LNCaP clone FGC (cell line): ENCODE measurements around the gene PEPD.

Experiments used
- DNase-seq: peaks from one replicate; pipeline ENCODE4 v3.0.0-alpha.2; 2011; ENCODE audit warnings: low read depth
- H3K4me3 ChIP-seq: 2 replicates; pipeline ENCODE4 v1.5.1; 2011; ENCODE audit warnings: mild to moderate bottlenecking, low read depth, low read length, control low read depth
- TF ChIP-seq, protein P1 (sequence below): IDR thresholded peaks from 2 replicates; pipeline ENCODE4 v1.5.1; 2012; ENCODE audit warnings: mild to moderate bottlenecking; ENCODE audit not compliant: control insufficient read depth, insufficient read depth; ENCODE audit errors: extremely low read depth

The PEPD gene

DNA sequence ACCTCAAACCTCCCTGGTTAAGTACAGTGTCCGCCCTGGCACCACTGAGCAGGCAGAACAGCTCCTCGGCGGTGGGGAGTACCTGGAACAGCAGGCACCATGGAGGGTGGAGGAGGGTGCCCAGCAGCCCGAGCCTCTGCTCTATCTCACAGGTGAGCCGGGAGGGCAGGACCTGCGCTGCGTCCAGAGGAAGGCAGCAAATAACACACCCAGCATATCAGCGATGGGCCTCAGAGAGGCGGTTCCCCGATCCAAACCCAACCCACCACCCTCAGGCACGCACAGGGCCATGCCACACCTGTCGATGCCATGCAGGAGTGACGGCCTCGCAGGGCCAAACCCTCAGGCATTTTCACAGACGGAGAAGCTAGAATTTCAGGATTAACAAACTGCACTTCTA lies 11.8 kb downstream of the PEPD start:
- H3K4me3 ChIP-seq = no peak overlapping the region
- TF ChIP-seq, protein P1, sequence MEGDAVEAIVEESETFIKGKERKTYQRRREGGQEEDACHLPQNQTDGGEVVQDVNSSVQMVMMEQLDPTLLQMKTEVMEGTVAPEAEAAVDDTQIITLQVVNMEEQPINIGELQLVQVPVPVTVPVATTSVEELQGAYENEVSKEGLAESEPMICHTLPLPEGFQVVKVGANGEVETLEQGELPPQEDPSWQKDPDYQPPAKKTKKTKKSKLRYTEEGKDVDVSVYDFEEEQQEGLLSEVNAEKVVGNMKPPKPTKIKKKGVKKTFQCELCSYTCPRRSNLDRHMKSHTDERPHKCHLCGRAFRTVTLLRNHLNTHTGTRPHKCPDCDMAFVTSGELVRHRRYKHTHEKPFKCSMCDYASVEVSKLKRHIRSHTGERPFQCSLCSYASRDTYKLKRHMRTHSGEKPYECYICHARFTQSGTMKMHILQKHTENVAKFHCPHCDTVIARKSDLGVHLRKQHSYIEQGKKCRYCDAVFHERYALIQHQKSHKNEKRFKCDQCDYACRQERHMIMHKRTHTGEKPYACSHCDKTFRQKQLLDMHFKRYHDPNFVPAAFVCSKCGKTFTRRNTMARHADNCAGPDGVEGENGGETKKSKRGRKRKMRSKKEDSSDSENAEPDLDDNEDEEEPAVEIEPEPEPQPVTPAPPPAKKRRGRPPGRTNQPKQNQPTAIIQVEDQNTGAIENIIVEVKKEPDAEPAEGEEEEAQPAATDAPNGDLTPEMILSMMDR = no peak
- no peak for DNase-seq

DNA sequence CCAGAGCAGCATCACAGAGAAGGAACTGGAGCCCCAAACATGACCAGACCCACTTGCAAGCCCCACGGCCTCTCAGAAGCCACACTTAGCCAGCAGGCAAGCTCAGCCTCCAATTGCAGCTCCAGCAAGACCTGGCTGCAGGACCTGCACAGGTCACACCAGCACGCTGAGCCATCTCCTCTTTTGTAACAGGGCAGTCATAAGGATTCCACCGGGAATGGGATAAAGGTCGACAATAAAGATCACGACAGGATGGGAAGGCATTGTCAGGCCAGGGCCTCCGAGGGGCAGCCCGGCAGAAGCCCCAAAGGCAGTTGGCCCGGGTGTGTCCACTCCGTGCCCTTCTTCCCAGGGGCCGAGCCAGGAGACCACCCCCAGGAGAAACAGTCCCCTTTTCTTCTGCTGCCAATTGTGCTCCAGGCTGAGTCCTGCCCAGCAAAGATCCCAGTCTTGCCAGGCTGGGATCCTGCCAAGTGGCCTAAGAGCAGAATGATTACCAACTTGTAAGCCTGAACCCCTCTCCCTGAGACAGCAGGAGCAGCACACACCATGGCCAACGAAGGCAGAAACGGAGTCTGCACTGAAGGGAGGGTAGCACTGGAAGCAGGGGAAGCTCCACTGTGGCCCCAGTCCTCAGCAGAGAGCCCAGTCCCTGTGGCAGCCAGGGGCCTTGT lies 12.5 kb downstream of the PEPD start:
- DNase-seq = no peak
- no peak overlapping the region for H3K4me3 ChIP-seq
- TF ChIP-seq, protein P1 = no peak

DNA sequence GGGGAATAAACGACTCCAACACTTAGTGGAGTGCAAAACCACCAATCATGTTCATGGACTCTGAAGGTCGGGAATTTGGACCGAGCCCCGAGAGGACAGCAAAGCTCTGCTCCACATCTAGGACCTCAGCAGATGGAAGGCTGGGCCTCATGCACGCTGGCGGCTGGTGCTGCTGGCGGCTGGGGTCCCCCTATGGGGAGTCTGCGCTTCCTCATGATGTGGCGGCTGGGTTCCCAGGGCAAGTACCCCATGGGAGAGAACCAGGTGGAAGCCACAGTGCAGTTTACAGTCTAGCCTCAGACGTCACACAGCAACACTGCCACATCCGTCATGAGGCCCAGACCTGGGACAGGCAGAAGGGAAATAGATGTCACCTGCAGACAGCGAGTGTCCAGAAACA lies 13.2 kb downstream of the PEPD start:
- TF ChIP-seq, protein P1 = no peak
- no peak overlapping the region for H3K4me3 ChIP-seq
- no peak for DNase-seq

DNA sequence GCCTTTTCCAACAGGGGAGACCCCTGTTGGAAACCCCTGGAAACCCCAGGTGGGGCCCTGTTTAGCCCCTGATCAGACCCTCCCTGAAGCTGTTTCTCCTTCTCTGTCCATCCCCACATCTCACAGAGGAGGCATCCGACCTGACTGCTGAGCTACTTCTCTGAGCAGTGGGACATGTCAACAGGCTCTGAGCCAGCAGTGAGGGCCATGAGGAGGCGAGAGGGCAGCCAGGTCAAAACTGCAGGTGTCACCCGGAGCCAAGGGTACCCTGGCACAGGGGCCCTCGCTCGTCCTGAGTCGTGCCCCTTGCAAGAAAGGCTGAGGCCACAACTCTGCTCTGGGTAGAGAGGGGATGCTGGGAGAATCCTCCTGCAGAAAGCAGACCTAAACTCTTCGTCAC lies 13.6 kb downstream of the PEPD start:
- no peak overlapping the region for H3K4me3 ChIP-seq
- TF ChIP-seq, protein P1 = no peak
- no peak for DNase-seq

DNA sequence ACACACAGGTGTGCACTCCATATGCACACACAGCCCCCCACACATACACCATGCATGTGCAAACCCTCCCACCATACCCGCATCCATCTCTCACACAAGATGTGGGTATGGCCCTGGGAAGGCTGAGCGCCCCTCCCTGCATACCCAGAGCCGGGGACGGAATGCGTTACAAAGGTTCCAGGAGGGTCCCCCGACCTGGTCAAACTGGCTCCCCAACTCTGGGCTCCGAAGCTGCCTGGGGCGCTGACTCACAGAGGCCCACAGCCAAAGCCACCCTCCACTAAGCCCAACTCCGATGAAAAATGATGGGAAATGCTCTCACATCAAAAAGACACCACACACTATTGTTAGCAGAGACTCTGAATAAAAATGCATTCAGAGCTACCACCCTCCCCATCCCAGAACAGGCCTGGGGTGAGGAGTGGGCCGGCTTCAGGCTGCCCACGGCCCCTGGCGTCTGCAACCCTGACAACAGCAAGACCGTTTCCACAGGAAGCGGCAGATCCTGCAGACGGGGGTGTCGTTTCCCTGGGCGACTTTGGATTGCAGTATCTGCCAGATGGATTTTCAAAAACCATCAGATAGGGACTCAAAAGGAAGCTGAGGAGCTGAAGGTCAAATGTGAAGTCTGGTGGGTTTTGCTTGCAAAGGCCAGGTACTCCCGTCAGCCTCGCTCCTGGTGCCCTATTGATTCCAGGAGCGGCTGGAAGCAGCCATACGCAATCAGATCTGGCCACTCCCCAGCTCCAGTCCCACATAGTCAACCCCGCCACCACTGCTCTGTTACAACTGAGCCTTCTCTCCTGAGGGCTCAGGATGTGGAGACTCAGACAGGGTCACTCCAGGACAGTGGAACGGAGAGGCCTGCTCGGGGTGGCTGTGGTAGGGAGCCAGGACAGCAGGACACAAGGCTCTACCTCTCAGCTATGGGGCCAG lies 14.3 kb downstream of the PEPD start:
- no peak overlapping the region for H3K4me3 ChIP-seq
- TF ChIP-seq, protein P1 = no peak
- DNase-seq = no peak

DNA sequence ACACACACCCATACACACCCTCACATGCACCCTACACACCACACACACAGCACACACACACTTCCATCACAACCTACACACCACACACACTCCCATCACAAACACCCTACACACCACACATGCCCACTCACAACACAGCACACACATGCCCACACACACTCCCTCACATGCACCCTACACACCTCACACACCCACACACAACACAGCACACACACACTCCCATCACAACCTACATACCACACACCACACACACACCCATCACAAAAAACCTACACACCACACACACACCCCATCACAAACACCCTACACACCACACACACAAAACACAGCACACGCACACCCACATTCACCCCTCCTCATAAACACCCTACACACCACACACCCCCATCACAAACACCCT lies 15.1 kb downstream of the PEPD start:
- no peak overlapping the region for H3K4me3 ChIP-seq
- DNase-seq = no peak
- TF ChIP-seq, protein P1 = no peak
